Psoas muscle (tissue), 8 donors: Measurements from ENCODE around the gene CNTLN. TPM values are rescaled to one million over a fixed set of nuclear protein-coding genes. Genes with fewer than 3 reads are reported as not detected.

Experiments used
- ATAC-seq, 4 donors: fragments of 200-7000 bp; cut with Tn5 transposase; one replicate each; pipeline ENCODE4 v1.9.1; 2020; ENCODE audit warnings: moderate library complexity in 3 of 4, mild to moderate bottlenecking in 2 of 4
- DNase-seq, 2 donors: peaks; one replicate each; pipeline ENCODE4 v3.0.0-alpha.2; 2020
- H3K27ac ChIP-seq: fragments of 200-600 bp; one replicate; pipeline ENCODE4 v1.8.0; 2022
- H3K27me3 ChIP-seq, 3 donors: fragments of 200-600 bp in 1 of 3; one replicate each; pipeline versions ENCODE4 v1.6.1 to v1.8.0; 2013 to 2022; ENCODE audit warnings: low read length in 2 of 3, mild to moderate bottlenecking in 2 of 3, moderate library complexity in 1 of 3; ENCODE audit not compliant: insufficient read depth in 3 of 3
- H3K36me3 ChIP-seq, 2 donors: fragments of 200-600 bp in 1 of 2; one replicate each; pipeline versions ENCODE4 v1.6.1 to v1.8.0; 2013 to 2022; ENCODE audit warnings: low read depth in 1 of 2, mild to moderate bottlenecking in 1 of 2, moderate library complexity in 1 of 2; ENCODE audit not compliant: insufficient read depth in 1 of 2
- H3K4me1 ChIP-seq: fragments of 200-600 bp; one replicate; pipeline ENCODE4 v1.8.0; 2022
- H3K4me3 ChIP-seq: fragments of 200-600 bp; one replicate; pipeline ENCODE4 v1.8.0; 2022; ENCODE audit warnings: mild to moderate bottlenecking
- H3K9me3 ChIP-seq: fragments of 200-600 bp; one replicate; pipeline ENCODE4 v1.8.0; 2022
- CTCF ChIP-seq: fragments of 200-600 bp; IDR thresholded peaks from one replicate; pipeline ENCODE4 v1.8.0; 2022; ENCODE audit warnings: antibody characterized with exemption
- WGBS, 3 donors: extraction: QIAGEN DNeasy Blood & Tissue Kit; methylation state at CpG; one replicate each; pipeline versions ENCODE4 v1.1.6 to v1.1.7; 2013; 5-methylcytosine and 5-hydroxymethylcytosine counted together
- intact Hi-C, 2 donors: fragments of 100-400 bp; cut with DNase I; formaldehyde crosslinking; loops; one replicate each; pipeline versions ENCODE4 v1.11.0 to v1.14.2; 2022
- polyA plus RNA-seq, 3 donors: library from polyadenylated mRNA; stranded (reverse); fragments of 200-250 nt; gene quantifications; one replicate each; pipeline ENCODE4 v1.2.3, GENCODE V29; 2013
- total RNA-seq, 4 donors: library from RNA; stranded (reverse); fragmentation: NEBNext Ultra II Directional in 2 of 4; extraction: Animal tissue kit (Norgen Biotek cat#: 25700) in 2 of 4; gene quantifications; one replicate each; pipeline versions ENCODE4 v1.2.1 to v1.2.4, GENCODE V29; 2021 to 2023
- donor health status: healthy with polysubstance abuse.
- donor health status: DM: no; HTN: no; CAD: no; lungs with moderate emphysema.
- donor health status: Bipolar disorder and iron deficiency.
- donor health status: healthy.
- donor health status: DM: yes; HTN: yes; CAD: no.
- donor health status: DM: no; HTN: no; CAD: no.
- donor health status: DM: no; HTN: no; CAD: no.
- donor health status: DM: yes; HTN: yes; CAD: no.

The CNTLN gene
- total and polyA plus RNA-seq, 7 donors: 0.66 to 2.4 (median 1.5) TPM

- no peak for ATAC-seq
- 94 to 98% (median 98%) methylated on average over 2 of the region's 2 CpGs for WGBS, 3 donors
- TF ChIP-seq CTCF: no peak
- Histone ChIP-seq H3K27me3 (no peaks in the 10 kb centered on the region), H3K27ac (no peak overlapping the region), H3K36me3 (no peaks in the 10 kb centered on the region), H3K9me3 (no peaks in the 10 kb centered on the region), H3K4me3 (no peak overlapping the region), H3K4me1 (no peaks in the 10 kb centered on the region)
- intact Hi-C loops: no loop called here
- no peak for DNase-seq
Measured at GRCh38 chr9:17401858-17402257, 267.0 kb downstream of the CNTLN start.

- H3K4me1 ChIP-seq: no peaks in the 10 kb centered on the region
- H3K36me3 ChIP-seq: no peaks in the 10 kb centered on the region
- no peaks in the 10 kb centered on the region for H3K9me3 ChIP-seq
- no peak overlapping the region for H3K27ac ChIP-seq
- intact Hi-C loops: no loop called here
- no peak overlapping the region for H3K4me3 ChIP-seq
- DNase-seq (no peak), ATAC-seq (no peak)
- WGBS, 3 donors: 96 to 98% (median 98%) methylated on average over 2 of the region's 2 CpGs
- TF ChIP-seq CTCF: no peak
- H3K27me3 ChIP-seq: no peaks in the 10 kb centered on the region
Measured at GRCh38 chr9:17402309-17402708, 267.5 kb downstream of the CNTLN start.

GRCh38 chr9:17403539-17403938 lies 268.7 kb downstream of the CNTLN start:
- TF ChIP-seq CTCF: no peak
- Histone ChIP-seq H3K9me3 (no peaks in the 10 kb centered on the region), H3K4me1 (no peaks in the 10 kb centered on the region), H3K4me3 (no peak overlapping the region), H3K27me3 (no peaks in the 10 kb centered on the region), H3K27ac (no peak overlapping the region), H3K36me3 (no peaks in the 10 kb centered on the region)
- ATAC-seq (no peak), DNase-seq (no peak)
- intact Hi-C loops: no loop called here
- WGBS, 3 donors: 98% methylated on average over 6 of the region's 6 CpGs

- no peak overlapping the region for H3K27ac ChIP-seq
- ATAC-seq (no peak), DNase-seq (no peak)
- H3K9me3 ChIP-seq: no peaks in the 10 kb centered on the region
- no peak overlapping the region for H3K4me3 ChIP-seq
- no peaks in the 10 kb centered on the region for H3K36me3 ChIP-seq
- no peaks in the 10 kb centered on the region for H3K27me3 ChIP-seq
- intact Hi-C loops: no loop called here
- TF ChIP-seq CTCF: no peak
- no peaks in the 10 kb centered on the region for H3K4me1 ChIP-seq
- WGBS, 3 donors: 82 to 86% (median 84%) methylated on average over 3 of the region's 3 CpGs
Measured at GRCh38 chr9:17414986-17415385, 280.1 kb downstream of the CNTLN start.

- ATAC-seq (peak in 1 of 4 donors; percentile 49), DNase-seq (no peak)
- WGBS, 3 donors: 86 to 90% (median 87%) methylated on average over 4 of the region's 4 CpGs
- Histone ChIP-seq H3K4me1 (no peaks in the 10 kb centered on the region), H3K27ac (no peak overlapping the region), H3K9me3 (no peaks in the 10 kb centered on the region), H3K36me3 (no peaks in the 10 kb centered on the region), H3K4me3 (no peak overlapping the region), H3K27me3 (no peaks in the 10 kb centered on the region)
- TF ChIP-seq CTCF: no peak
- intact Hi-C loops: no loop called here
Measured at GRCh38 chr9:17422994-17423680, 288.3 kb downstream of the CNTLN start.
